Measurements from ENCODE around the gene SPC25.

The SPC25 gene

GRCh38 chr2:168821992-168822391, 68.2 kb downstream of the SPC25 start:
- Histone ChIP-seq H3K4me1 (ENCODE audit: control insufficient read depth, insufficient read depth, low read length) (no peaks in the 10 kb centered on the region), H3K27ac (ENCODE audit: low read depth, low read length) (no peak overlapping the region), H3K27me3 (ENCODE audit: control insufficient read depth, insufficient read depth, low read length) (no peaks in the 10 kb centered on the region), H3K4me3 (ENCODE audit: low read length) (no peak overlapping the region), H3K9ac (ENCODE audit: low read length) (no peak overlapping the region), H3K36me3 (ENCODE audit: control insufficient read depth, insufficient read depth, low read length) (no peaks in the 10 kb centered on the region)

GRCh38 chr2:168821577-168821976, 68.7 kb downstream of the SPC25 start:
- Histone ChIP-seq H3K4me1 (ENCODE audit: control insufficient read depth, insufficient read depth, low read length) (no peaks in the 10 kb centered on the region), H3K36me3 (ENCODE audit: control insufficient read depth, insufficient read depth, low read length) (no peaks in the 10 kb centered on the region), H3K4me3 (ENCODE audit: low read length) (no peak overlapping the region), H3K27ac (ENCODE audit: low read depth, low read length) (no peak overlapping the region), H3K27me3 (ENCODE audit: control insufficient read depth, insufficient read depth, low read length) (no peaks in the 10 kb centered on the region), H3K9ac (ENCODE audit: low read length) (no peak overlapping the region)

Data from rectal smooth muscle tissue (tissue), 1 donor.